Spleen (tissue), 11 donors: ENCODE measurements around the gene RASGEF1B. TPM values are rescaled to one million over a fixed set of nuclear protein-coding genes. Genes with fewer than 3 reads are reported as not detected.

ENCODE experiments used
- DNase-seq: peaks from one replicate; pipeline ENCODE4 v3.0.0-alpha.2; 2020
- H3K27ac ChIP-seq, 8 donors: fragments of 200-600 bp; sonication (generic) in 7 of 8; 1 replicate in 4 of 8; 2 replicates in 4 of 8; pipeline versions ENCODE4 v1.5.0 to v1.8.0; 2016 to 2021; ENCODE audit warnings: inconsistent platforms in 4 of 8, mild to moderate bottlenecking in 4 of 8, moderate library complexity in 1 of 8
- H3K27me3 ChIP-seq, 7 donors: fragments of 200-600 bp; sonication (generic) in 6 of 7; replicated peaks in 1 of 7; 1 replicate in 4 of 7; 2 replicates in 3 of 7; pipeline versions ENCODE4 v1.5.0 to v1.8.0; 2016 to 2021; ENCODE audit warnings: inconsistent platforms in 3 of 7, mild to moderate bottlenecking in 1 of 7
- H3K36me3 ChIP-seq, 6 donors: fragments of 200-600 bp; sonication (generic) in 5 of 6; 1 replicate in 4 of 6; 2 replicates in 2 of 6; pipeline versions ENCODE4 v1.5.0 to v1.8.0; 2016 to 2021; ENCODE audit warnings: inconsistent platforms in 2 of 6
- H3K4me1 ChIP-seq, 6 donors: fragments of 200-600 bp; sonication (generic) in 5 of 6; 1 replicate in 3 of 6; 2 replicates in 3 of 6; pipeline versions ENCODE4 v1.5.0 to v1.8.0; 2016 to 2021; ENCODE audit warnings: inconsistent platforms in 3 of 6
- H3K4me3 ChIP-seq, 8 donors: fragments of 200-600 bp; sonication (generic) in 7 of 8; 1 replicate in 4 of 8; 2 replicates in 4 of 8; pipeline versions ENCODE4 v1.5.0 to v1.8.0; 2016 to 2021; ENCODE audit warnings: inconsistent platforms in 4 of 8, mild to moderate bottlenecking in 4 of 8, moderate library complexity in 2 of 8
- H3K9me3 ChIP-seq, 8 donors: fragments of 200-600 bp; sonication (generic) in 7 of 8; 1 replicate in 4 of 8; 2 replicates in 4 of 8; pipeline versions ENCODE4 v1.5.0 to v1.8.0; 2016 to 2021; ENCODE audit warnings: inconsistent platforms in 4 of 8
- CTCF ChIP-seq, 11 experiments: fragments of 200-600 bp in 7 of 11; fragments of 450-650 bp in 4 of 11; sonication (generic) in 4 of 11; IDR thresholded peaks in 8 of 11; conservative IDR thresholded peaks in 3 of 11; 1 replicate in 7 of 11; 2 replicates in 4 of 11; pipeline versions ENCODE4 v1.4.0 to v1.8.0; 2016 to 2021; ENCODE audit warnings: antibody characterized with exemption in 11 of 11, inconsistent platforms in 4 of 11, mild to moderate bottlenecking in 1 of 11
- POLR2A ChIP-seq, 3 donors: fragments of 450-650 bp; IDR thresholded peaks; one replicate each; pipeline ENCODE4 v1.5.1; 2017; ENCODE audit warnings: antibody characterized with exemption in 3 of 3, mild to moderate bottlenecking in 1 of 3
- POLR2AphosphoS5 ChIP-seq, 3 donors: sonication (generic); formaldehyde crosslinking; IDR thresholded peaks; one replicate each; pipeline ENCODE4 v1.5.1; 2017; ENCODE audit warnings: antibody characterized with exemption in 3 of 3
- WGBS, 5 donors: extraction: QIAGEN DNeasy Blood & Tissue Kit in 3 of 5; methylation state at CpG; one replicate each; pipeline versions ENCODE4 v1.1.5 to v1.1.7; 2013 to 2018; 5-methylcytosine and 5-hydroxymethylcytosine counted together
- intact Hi-C: fragments of 100-400 bp; cut with DNase I; formaldehyde crosslinking; loops from one replicate; pipeline ENCODE4 v1.15.0; 2023; ENCODE audit warnings: low total_unique reads
- polyA plus RNA-seq, 3 donors: library from polyadenylated mRNA; stranded (reverse); fragments of 200-250 nt; gene quantifications; one replicate each; pipeline ENCODE4 v1.2.1, GENCODE V29; 2013
- total RNA-seq, 7 donors: library from RNA; depleted of rRNA in 3 of 7; stranded (reverse); fragments of >200 nt in 3 of 7; fragmentation: NEBNext Ultra II Directional in 4 of 7; extraction: Animal tissue kit (Norgen Biotek cat#: 25700) in 4 of 7; gene quantifications; one replicate each; pipeline versions ENCODE4 v1.1.0 to v1.2.1, GENCODE V29; 2016 to 2021
- donor health status: healthy with polysubstance abuse.
- donor health status: DM: no; HTN: no; CAD: no; lungs with moderate emphysema.
- donor health status: DM: no; HTN: no; CAD: no.
- donor health status: Bipolar disorder and iron deficiency.
- donor health status: healthy.
- donor health status: DM: no; HTN: no; CAD: no.
- donor health status: DM: yes; HTN: yes; CAD: no.

RASGEF1B gene
- total and polyA plus RNA-seq, 10 donors = 9.4 to 69.5 (median 32.0) TPM

DNA sequence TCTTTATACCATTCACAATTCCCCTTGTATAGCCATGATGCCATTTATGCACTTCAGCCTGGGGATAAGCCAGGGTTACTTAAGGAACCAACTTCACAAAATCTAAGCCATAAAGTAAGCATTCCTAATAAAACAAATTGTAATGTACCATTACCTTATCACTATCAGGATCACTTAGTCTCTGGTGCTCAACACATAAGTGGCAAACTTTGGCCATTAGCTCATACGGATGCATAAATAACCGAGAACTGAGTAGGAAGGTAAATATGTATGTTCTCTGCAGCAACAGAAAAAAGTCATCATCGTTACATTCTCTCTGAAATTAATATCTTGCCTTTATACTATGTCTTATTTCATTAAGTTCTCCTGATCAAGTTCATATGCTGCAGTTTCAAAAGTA, 14.4 kb downstream of the RASGEF1B start:
- H3K9me3 ChIP-seq = no peaks in the 10 kb centered on the region
- peaks cover 0 to 70% (median 22%) of the 10 kb centered on the region in 6 donors for H3K4me1 ChIP-seq
- TF ChIP-seq CTCF (IDR thresholded peaks at IDR 0.05 in 8 of 11, conservative IDR thresholded peaks at IDR 0.05 in 3 of 11) (no peak), POLR2AphosphoS5 (IDR thresholded peaks at IDR 0.05) (no peak), POLR2A (IDR thresholded peaks at IDR 0.05) (no peak)
- peaks cover 0 to 79% (median 45%) of the 10 kb centered on the region in 6 donors for H3K36me3 ChIP-seq
- H3K27ac ChIP-seq = no peak overlapping the region
- 91 to 98% (median 95%) methylated on average over 3 of the region's 3 CpGs for WGBS, 5 donors
- intact Hi-C loops = no loop called here
- H3K4me3 ChIP-seq = no peak overlapping the region
- no peaks in the 10 kb centered on the region for H3K27me3 ChIP-seq
- no peak for DNase-seq

- Histone ChIP-seq H3K4me1 (peaks cover 0 to 56% (median 16%) of the 10 kb centered on the region in 6 donors), H3K4me3 (no peak overlapping the region), H3K27ac (no peak overlapping the region), H3K9me3 (no peaks in the 10 kb centered on the region), H3K27me3 (no peaks in the 10 kb centered on the region), H3K36me3 (peaks cover 0 to 94% (median 54%) of the 10 kb centered on the region in 6 donors)
- DNase-seq = no peak
- 55 to 71% (median 66%) methylated on average over 2 of the region's 2 CpGs for whole genome bisulfite sequencing, 5 donors
- intact Hi-C loops = no loop called here
- TF ChIP-seq POLR2A (IDR thresholded peaks at IDR 0.05) (no peak), CTCF (IDR thresholded peaks at IDR 0.05 in 8 of 11, conservative IDR thresholded peaks at IDR 0.05 in 3 of 11) (no peak)
Measured at GRCh38 chr4:81455897-81456296, 15.8 kb downstream of the RASGEF1B start.

- Histone ChIP-seq H3K36me3 (peaks cover 0 to 99% (median 58%) of the 10 kb centered on the region in 6 donors), H3K4me3 (no peak overlapping the region), H3K27ac (no peak overlapping the region), H3K9me3 (no peaks in the 10 kb centered on the region), H3K27me3 (no peaks in the 10 kb centered on the region), H3K4me1 (peaks cover 0 to 46% (median 15%) of the 10 kb centered on the region in 6 donors)
- intact Hi-C loops = no loop called here
- 46 to 69% (median 50%) methylated on average over 2 of the region's 2 CpGs for WGBS, 5 donors
- no peak for DNase-seq
- TF ChIP-seq POLR2AphosphoS5 (IDR thresholded peaks at IDR 0.05) = no peak
- TF ChIP-seq CTCF (IDR thresholded peaks at IDR 0.05 in 8 of 11, conservative IDR thresholded peaks at IDR 0.05 in 3 of 11) = no peak
- no peak for TF ChIP-seq POLR2A (IDR thresholded peaks at IDR 0.05)
Measured at GRCh38 chr4:81454948-81455347, 16.8 kb downstream of the RASGEF1B start.

- Histone ChIP-seq H3K36me3 (peaks cover 0 to 100% (median 61%) of the 10 kb centered on the region in 6 donors), H3K4me1 (peaks cover 0 to 42% (median 15%) of the 10 kb centered on the region in 6 donors), H3K4me3 (no peak overlapping the region), H3K27me3 (no peaks in the 10 kb centered on the region), H3K27ac (no peak overlapping the region), H3K9me3 (no peaks in the 10 kb centered on the region)
- no peak for TF ChIP-seq POLR2AphosphoS5 (IDR thresholded peaks at IDR 0.05)
- TF ChIP-seq CTCF (IDR thresholded peaks at IDR 0.05 in 8 of 11, conservative IDR thresholded peaks at IDR 0.05 in 3 of 11) = no peak
- TF ChIP-seq POLR2A (IDR thresholded peaks at IDR 0.05) = no peak
- no peak for DNase-seq
- intact Hi-C loops = no loop called here
- WGBS, 5 donors = 17 to 31% (median 24%) methylated on average over 5 of the region's 5 CpGs
Measured at GRCh38 chr4:81454499-81454898, 17.2 kb downstream of the RASGEF1B start.
